Measurements from ENCODE around the gene ANTKMT.

Gene ANTKMT

DNA sequence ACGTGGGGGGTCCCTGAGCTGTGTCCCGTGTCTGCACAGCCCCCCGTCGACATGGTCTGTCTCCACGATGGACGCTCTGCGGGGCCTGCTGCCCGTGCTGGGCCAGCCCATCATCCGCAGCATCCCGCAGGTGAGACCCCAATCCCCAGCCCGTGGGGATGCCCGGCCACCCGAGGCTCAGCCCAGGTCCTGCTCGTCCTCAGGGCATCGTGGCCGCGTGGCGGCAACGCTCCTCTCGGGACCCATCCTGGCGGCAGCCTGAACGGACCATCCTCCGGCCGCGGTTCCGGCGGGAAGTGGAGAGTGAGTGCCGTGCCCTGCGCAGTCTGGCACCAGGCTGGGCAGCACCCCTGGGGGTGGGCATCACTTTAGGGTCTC is 44.5 kb downstream of the ANTKMT start:
- H3K4me3 ChIP-seq (ENCODE audit: low read depth, low read length), result no peak overlapping the region
- in situ Hi-C loops (cut with HindIII; ENCODE audit: low sequenced_read_pairs), result no loop called here
- TF ChIP-seq, protein P1, sequence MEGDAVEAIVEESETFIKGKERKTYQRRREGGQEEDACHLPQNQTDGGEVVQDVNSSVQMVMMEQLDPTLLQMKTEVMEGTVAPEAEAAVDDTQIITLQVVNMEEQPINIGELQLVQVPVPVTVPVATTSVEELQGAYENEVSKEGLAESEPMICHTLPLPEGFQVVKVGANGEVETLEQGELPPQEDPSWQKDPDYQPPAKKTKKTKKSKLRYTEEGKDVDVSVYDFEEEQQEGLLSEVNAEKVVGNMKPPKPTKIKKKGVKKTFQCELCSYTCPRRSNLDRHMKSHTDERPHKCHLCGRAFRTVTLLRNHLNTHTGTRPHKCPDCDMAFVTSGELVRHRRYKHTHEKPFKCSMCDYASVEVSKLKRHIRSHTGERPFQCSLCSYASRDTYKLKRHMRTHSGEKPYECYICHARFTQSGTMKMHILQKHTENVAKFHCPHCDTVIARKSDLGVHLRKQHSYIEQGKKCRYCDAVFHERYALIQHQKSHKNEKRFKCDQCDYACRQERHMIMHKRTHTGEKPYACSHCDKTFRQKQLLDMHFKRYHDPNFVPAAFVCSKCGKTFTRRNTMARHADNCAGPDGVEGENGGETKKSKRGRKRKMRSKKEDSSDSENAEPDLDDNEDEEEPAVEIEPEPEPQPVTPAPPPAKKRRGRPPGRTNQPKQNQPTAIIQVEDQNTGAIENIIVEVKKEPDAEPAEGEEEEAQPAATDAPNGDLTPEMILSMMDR (IDR thresholded peaks at IDR 0.05; ENCODE audit: low read depth, low read length), result no peak
- DNase-seq (ENCODE audit: low read depth, low spot score), result no peak

DNA sequence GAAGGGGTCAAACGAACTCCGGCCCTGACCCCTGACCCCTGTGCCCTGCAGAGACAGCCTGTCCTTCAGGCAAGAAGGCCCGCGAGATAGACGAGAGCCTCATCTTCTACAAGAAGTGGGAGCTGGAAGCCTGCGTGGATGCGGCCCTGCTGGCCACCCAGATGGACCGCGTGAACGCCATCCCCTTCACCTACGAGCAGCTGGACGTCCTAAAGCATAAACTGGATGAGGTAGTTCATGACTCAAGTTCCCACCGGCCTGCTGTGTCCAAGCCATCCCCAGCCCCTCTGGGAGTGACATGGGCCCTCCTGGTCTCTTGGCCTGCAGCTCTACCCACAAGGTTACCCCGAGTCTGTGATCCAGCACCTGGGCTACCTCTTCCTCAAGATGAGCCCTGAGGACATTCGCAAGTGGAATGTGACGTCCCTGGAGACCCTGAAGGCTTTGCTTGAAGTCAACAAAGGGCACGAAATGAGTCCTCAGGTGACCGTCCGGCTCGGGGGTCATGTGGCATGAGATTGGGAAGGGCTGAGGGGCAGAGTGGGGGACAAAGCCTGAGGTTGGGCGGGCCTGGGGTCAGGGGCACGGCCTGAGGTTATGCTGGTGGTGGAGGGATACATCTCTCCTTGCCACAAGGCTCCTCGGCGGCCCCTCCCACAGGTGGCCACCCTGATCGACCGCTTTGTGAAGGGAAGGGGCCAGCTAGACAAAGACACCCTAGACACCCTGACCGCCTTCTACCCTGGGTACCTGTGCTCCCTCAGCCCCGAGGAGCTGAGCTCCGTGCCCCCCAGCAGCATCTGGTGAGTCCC is 45.3 kb downstream of the ANTKMT start:
- TF ChIP-seq, protein P1 (IDR thresholded peaks at IDR 0.05; ENCODE audit: low read depth, low read length), result no peak
- no peak overlapping the region for H3K4me3 ChIP-seq (ENCODE audit: low read depth, low read length)
- in situ Hi-C loops (cut with HindIII; ENCODE audit: low sequenced_read_pairs), result no loop called here
- DNase-seq (ENCODE audit: low read depth, low spot score), result no peak

DNA sequence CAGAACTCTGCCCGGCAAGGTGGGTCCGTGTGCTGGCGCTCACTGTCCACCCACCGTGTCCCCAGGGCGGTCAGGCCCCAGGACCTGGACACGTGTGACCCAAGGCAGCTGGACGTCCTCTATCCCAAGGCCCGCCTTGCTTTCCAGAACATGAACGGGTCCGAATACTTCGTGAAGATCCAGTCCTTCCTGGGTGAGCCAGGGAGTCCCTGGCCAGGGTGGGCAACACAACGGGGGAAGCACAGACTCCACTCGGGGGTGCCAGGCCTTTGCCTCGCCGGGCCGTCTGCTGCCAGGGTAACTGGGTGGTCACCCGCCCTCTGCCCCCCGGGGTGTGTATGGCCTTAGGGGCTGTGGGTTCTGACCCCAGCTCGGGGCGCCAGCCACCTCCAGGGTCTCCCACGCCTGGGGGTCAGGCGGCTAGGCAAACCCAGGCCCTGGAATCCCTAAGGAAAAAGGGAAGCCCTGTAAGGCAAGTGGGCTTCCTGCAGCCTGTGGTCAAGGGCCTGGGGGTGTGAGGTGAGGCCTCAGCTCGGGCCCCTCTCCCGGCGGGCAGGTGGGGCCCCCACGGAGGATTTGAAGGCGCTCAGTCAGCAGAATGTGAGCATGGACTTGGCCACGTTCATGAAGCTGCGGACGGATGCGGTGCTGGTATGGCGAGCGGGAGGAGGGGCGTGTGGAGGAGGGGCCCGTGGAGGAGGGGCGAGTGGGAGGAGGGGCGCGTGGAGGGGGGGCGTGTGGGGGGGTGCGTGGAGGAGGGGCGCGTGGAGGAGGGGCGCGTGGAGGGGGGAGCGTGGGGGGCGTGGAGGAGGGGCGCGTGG is 46.1 kb downstream of the ANTKMT start:
- in situ Hi-C loops (cut with HindIII; ENCODE audit: low sequenced_read_pairs), result no loop called here
- H3K4me3 ChIP-seq (ENCODE audit: low read depth, low read length), result no peak overlapping the region
- TF ChIP-seq, protein P1 (IDR thresholded peaks at IDR 0.05; ENCODE audit: low read depth, low read length), result no peak
- no peak for DNase-seq (ENCODE audit: low read depth, low spot score)

DNA sequence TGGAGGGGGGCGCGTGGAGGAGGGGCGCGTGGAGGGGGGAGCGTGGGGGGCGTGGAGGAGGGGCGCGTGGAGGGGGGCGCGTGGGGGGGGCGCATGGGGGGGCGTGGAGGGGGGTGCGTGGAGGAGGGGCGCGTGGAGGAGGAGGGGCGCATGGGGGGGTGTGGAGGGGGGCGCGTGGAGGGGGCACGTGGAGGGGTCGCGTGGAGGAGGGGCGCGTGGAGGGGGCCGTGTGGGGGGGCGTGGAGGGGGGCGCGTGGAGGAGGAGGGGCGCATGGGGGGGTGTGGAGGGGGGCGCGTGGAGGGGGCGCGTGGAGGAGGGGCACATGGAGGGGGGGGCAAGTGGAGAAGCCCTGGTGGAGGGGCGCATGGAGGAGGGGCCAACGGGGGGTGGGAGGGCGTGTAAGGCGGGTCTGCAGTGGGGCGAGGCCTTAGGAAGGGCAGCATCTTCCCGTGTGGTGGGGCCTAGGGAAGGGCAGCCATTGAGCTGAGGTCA is 46.8 kb downstream of the ANTKMT start:
- TF ChIP-seq, protein P1 (IDR thresholded peaks at IDR 0.05; ENCODE audit: low read depth, low read length), result no peak
- in situ Hi-C loops (cut with HindIII; ENCODE audit: low sequenced_read_pairs), result no loop called here
- H3K4me3 ChIP-seq (ENCODE audit: low read depth, low read length), result no peak overlapping the region
- DNase-seq (ENCODE audit: low read depth, low spot score), result no peak

DNA sequence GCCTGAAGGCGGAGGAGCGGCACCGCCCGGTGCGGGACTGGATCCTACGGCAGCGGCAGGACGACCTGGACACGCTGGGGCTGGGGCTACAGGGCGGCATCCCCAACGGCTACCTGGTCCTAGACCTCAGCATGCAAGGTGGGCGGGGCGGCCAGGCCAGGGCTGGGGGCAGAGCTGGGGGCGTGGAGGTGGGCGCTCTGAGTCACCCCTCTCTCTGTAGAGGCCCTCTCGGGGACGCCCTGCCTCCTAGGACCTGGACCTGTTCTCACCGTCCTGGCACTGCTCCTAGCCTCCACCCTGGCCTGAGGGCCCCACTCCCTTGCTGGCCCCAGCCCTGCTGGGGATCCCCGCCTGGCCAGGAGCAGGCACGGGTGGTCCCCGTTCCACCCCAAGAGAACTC is 47.5 kb downstream of the ANTKMT start:
- H3K4me3 ChIP-seq (ENCODE audit: low read depth, low read length), result no peak overlapping the region
- in situ Hi-C loops (cut with HindIII; ENCODE audit: low sequenced_read_pairs), result no loop called here
- no peak for DNase-seq (ENCODE audit: low read depth, low spot score)
- TF ChIP-seq, protein P1 (IDR thresholded peaks at IDR 0.05; ENCODE audit: low read depth, low read length), result no peak

DNA sequence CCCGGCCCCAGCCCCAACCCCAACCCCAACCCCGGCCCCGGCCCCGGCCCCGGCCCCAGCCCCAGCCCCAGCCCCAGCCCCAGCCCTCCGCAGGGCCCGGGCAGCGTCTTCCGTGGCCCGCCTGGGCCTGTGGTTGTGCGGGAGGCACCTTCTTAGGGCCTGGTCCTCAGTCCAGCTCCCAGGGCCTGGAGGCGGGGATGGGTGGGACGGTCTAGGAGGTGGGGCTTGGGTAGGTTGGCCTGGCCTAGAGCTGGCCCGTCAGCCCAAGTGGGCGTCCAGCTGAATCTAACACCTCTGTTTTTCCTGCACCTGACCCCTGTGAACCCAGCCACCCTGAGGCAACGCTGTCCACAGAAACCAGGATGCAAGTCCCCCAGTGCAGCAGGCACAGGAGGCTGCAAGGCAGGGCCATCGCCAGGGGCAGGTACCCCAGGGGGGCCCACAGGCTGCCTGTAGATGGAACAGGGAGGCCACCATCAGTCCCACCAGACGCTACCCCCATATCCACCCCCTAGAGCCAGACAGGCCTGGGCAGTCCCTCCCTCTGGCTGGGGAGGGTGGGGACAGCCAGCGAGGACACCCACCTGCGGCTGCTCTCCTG is 48.3 kb downstream of the ANTKMT start:
- H3K4me3 ChIP-seq (ENCODE audit: low read depth, low read length), result no peak overlapping the region
- TF ChIP-seq, protein P1 (IDR thresholded peaks at IDR 0.05; ENCODE audit: low read depth, low read length), result no peak
- no peak for DNase-seq (ENCODE audit: low read depth, low spot score)
- in situ Hi-C loops (cut with HindIII; ENCODE audit: low sequenced_read_pairs), result no loop called here

Measured in astrocyte of the spinal cord (primary cell).